H1 (cell line): ENCODE data around the gene OCLN. TPM values are rescaled to one million over a fixed set of nuclear protein-coding genes. Genes with fewer than 3 reads are reported as not detected.
A peak's percentile ranks its signal among the peaks of the same experiment; 100 is the strongest.

Experiments used
- ASH2L ChIP-seq: fragments of 200-600, 300-600 bp; sonication (generic); IDR thresholded peaks from one replicate; pipeline ENCODE4 v1.7.1; 2017; ENCODE audit warnings: low read length
- BACH1 ChIP-seq: IDR thresholded peaks from 2 replicates; pipeline ENCODE4 v1.6.1; 2012; ENCODE audit warnings: low read length, improper control_type of control experiment
- BCL11A ChIP-seq, 2 experiments: IDR thresholded peaks; one replicate each; pipeline ENCODE4 v1.6.1; 2011; ENCODE audit warnings: low read depth in 2 of 2, low read length in 2 of 2, mild to moderate bottlenecking in 2 of 2
- BRCA1 ChIP-seq: IDR thresholded peaks from 2 replicates; pipeline ENCODE4 v1.6.1; 2012; ENCODE audit warnings: low read depth, low read length, improper control_type of control experiment
- CTBP2 ChIP-seq: IDR thresholded peaks from 2 replicates; pipeline ENCODE4 v1.7.0; 2011; ENCODE audit warnings: borderline replicate concordance, mild to moderate bottlenecking, moderate library complexity, mixed read lengths, low read length; ENCODE audit not compliant: insufficient read depth, insufficient read length
- EGR1 ChIP-seq: IDR thresholded peaks from 2 replicates; pipeline ENCODE4 v1.6.1; 2011; ENCODE audit warnings: low read depth, low read length, borderline replicate concordance
- EP300 ChIP-seq, 2 experiments: IDR thresholded peaks; 1 replicate in 1 of 2; 2 replicates in 1 of 2; pipeline ENCODE4 v1.6.1; 2011 to 2012; ENCODE audit warnings: low read depth in 2 of 2, low read length in 2 of 2, mild to moderate bottlenecking in 2 of 2, borderline replicate concordance in 1 of 2, inconsistent platforms in 1 of 2, moderate library complexity in 1 of 2
- FOSL1 ChIP-seq: IDR thresholded peaks from 2 replicates; pipeline ENCODE4 v1.6.1; 2011; ENCODE audit warnings: mild to moderate bottlenecking, low read depth, low read length, moderate library complexity; ENCODE audit not compliant: insufficient read depth
- JUN ChIP-seq: IDR thresholded peaks from 2 replicates; pipeline ENCODE4 v1.6.1; 2011; ENCODE audit warnings: low read depth, mild to moderate bottlenecking, improper control_type of control experiment, low read length
- JUND ChIP-seq: IDR thresholded peaks from 2 replicates; pipeline ENCODE4 v1.6.1; 2011; ENCODE audit warnings: mild to moderate bottlenecking, improper control_type of control experiment, low read length
- KDM1A ChIP-seq: fragments of 200-600, 300-600 bp; sonication (generic); IDR thresholded peaks from 2 replicates; pipeline ENCODE4 v1.7.1; 2016; ENCODE audit warnings: mild to moderate bottlenecking, low read length, borderline replicate concordance
- POLR2A ChIP-seq, 2 experiments: IDR thresholded peaks; 1 replicate in 1 of 2; 2 replicates in 1 of 2; pipeline ENCODE4 v1.6.1; 2011; ENCODE audit warnings: low read depth in 2 of 2, low read length in 2 of 2, mild to moderate bottlenecking in 2 of 2; ENCODE audit errors: control extremely low read depth in 1 of 2
- RBBP5 ChIP-seq: IDR thresholded peaks from 2 replicates; pipeline ENCODE4 v1.7.1; 2012; ENCODE audit warnings: low read depth, mild to moderate bottlenecking, inconsistent platforms, low read length, moderate library complexity, borderline replicate concordance
- SAP30 ChIP-seq: fragments of 300-600 bp; sonication (generic); IDR thresholded peaks from 2 replicates; pipeline ENCODE4 v1.7.1; 2012; ENCODE audit warnings: low read length, moderate library complexity, mild to moderate bottlenecking, inconsistent platforms; ENCODE audit not compliant: insufficient read depth, insufficient replicate concordance
- SIN3A ChIP-seq, 2 experiments: IDR thresholded peaks in 1 of 2; conservative IDR thresholded peaks in 1 of 2; 2 replicates each; pipeline ENCODE4 v1.6.1; 2011 to 2012; ENCODE audit warnings: low read length in 2 of 2, improper control_type of control experiment in 1 of 2, low read depth in 1 of 2, mild to moderate bottlenecking in 1 of 2
- SUZ12 ChIP-seq: fragments of 200-600 bp; sonication (generic); IDR thresholded peaks from 2 replicates; pipeline ENCODE4 v1.6.1; 2012; ENCODE audit warnings: mild to moderate bottlenecking, inconsistent platforms, low read length, moderate library complexity, mixed read lengths
- TAF7 ChIP-seq: optimal IDR thresholded peaks from 2 replicates; pipeline ENCODE3; 2011; ENCODE audit warnings: low read depth, mild to moderate bottlenecking, inconsistent platforms, low read length, moderate library complexity, borderline replicate concordance
- ZNF274 ChIP-seq: IDR thresholded peaks from 2 replicates; pipeline ENCODE4 v1.7.0; 2012; ENCODE audit warnings: low read length, borderline replicate concordance; ENCODE audit errors: extremely low read depth
- polyA plus RNA-seq, 7 experiments: library from polyadenylated mRNA; depleted of rRNA in 3 of 7; stranded (reverse) in 5 of 7; unstranded in 2 of 7; fragments of >200 nt in 5 of 7; fragments of 200-250 nt in 2 of 7; gene quantifications; 1 replicate in 5 of 7; 2 replicates in 1 of 7; 4 replicates in 1 of 7; pipeline versions ENCODE4 v1.2.1 to v1.2.3, GENCODE V29; 2011 to 2013; ENCODE audit warnings: missing spikeins in 2 of 7, mixed read lengths in 2 of 7
- total RNA-seq: library from RNA; stranded (reverse); fragmentation: NEBNext Ultra II Directional; extraction: Animal tissue kit (Norgen Biotek cat#: 25700); gene quantifications from 2 replicates; pipeline ENCODE4 v1.2.1, GENCODE V29; 2021
- TF ChIP-seq, protein P1 (sequence below): IDR thresholded peaks from 2 replicates; pipeline ENCODE4 v1.6.1; 2011; ENCODE audit warnings: low read length, improper control_type of control experiment

Gene OCLN
- total and polyA plus RNA-seq, 2 of the 8 experiments (the other 6 are each of a cell fraction or from before 2014, with no cell fraction given) = 27.9 to 85.5 TPM

- TF ChIP-seq KDM1A (peak; percentile 71; the same call in 1 of the 2 replicates), FOSL1 (no peak), JUND (no peak; the same call in 1 of the 2 replicates), EP300 (IDR thresholded peaks at IDR 0.05; ENCODE audit: borderline replicate concordance in 1 of 2, low read depth in 2 of 2, low read length in 2 of 2) (0 out of 3 replicates have a peak, but pooled peaks of 1 of the 2 experiments have one; percentile 6), EGR1 (no peak), TAF7 (peak; percentile 75), BACH1 (no peak), JUN (no peak), ASH2L (peak; percentile 71), SAP30 (no peak), BRCA1 (no peak), ZNF274 (no peak), SUZ12 (no peak), BCL11A (IDR thresholded peaks at IDR 0.05; ENCODE audit: low read depth in 2 of 2, low read length in 2 of 2) (no peak), POLR2A (IDR thresholded peaks at IDR 0.05; ENCODE audit: control extremely low read depth in 1 of 2, low read depth in 2 of 2, low read length in 2 of 2) (peak; percentile 54 to 91), RBBP5 (peak; percentile 79; the same call in 1 of the 2 replicates), CTBP2 (peak; percentile 56), SIN3A (conservative IDR thresholded peaks at IDR 0.05 in 1 of 2, IDR thresholded peaks at IDR 0.05 in 1 of 2; ENCODE audit: low read depth in 1 of 2, low read length in 2 of 2) (0 out of 4 replicates have a peak, but pooled peaks of 1 of the 2 experiments have one; percentile 20)
- TF ChIP-seq, protein P1, sequence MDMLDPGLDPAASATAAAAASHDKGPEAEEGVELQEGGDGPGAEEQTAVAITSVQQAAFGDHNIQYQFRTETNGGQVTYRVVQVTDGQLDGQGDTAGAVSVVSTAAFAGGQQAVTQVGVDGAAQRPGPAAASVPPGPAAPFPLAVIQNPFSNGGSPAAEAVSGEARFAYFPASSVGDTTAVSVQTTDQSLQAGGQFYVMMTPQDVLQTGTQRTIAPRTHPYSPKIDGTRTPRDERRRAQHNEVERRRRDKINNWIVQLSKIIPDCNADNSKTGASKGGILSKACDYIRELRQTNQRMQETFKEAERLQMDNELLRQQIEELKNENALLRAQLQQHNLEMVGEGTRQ = no peak
Measured at GRCh38 chr5:69492391-69492922, at the start of gene OCLN (continued).
